ENCODE data around the gene POLR3G. TPM values are rescaled to one million over a fixed set of nuclear protein-coding genes. Genes with fewer than 3 reads are reported as not detected.

The POLR3G gene
- total and polyA plus RNA-seq, 7 experiments from 2014 or later, result 0.51 to 3.0 (median 0.95) TPM

- POLR2A ChIA-PET, result no interaction called here
- no peak for ATAC-seq
- DNase-seq, result no peak
- Histone ChIP-seq H3K4me3 (ENCODE audit: low read length) (no peak overlapping the region), H3K4me1 (ENCODE audit: control insufficient read depth in 2 of 2, insufficient read depth in 2 of 2, low read length in 2 of 2) (no peaks in the 10 kb centered on the region), H3K36me3 (ENCODE audit: control insufficient read depth in 2 of 3, insufficient read depth in 3 of 3, low read length in 3 of 3) (no peaks in the 10 kb centered on the region), H3K9me3 (ENCODE audit: control insufficient read depth in 2 of 3, low read length in 3 of 3) (no peaks in the 10 kb centered on the region), H3K27me3 (ENCODE audit: control insufficient read depth in 2 of 2, insufficient read depth in 2 of 2, low read length in 2 of 2) (peaks cover 0 to 6% of the 10 kb centered on the region in 2 donors), H3K27ac (ENCODE audit: low read depth, low read length) (no peak overlapping the region)
- no peaks in the 10 kb centered on the region for H3K36me3 Mint-ChIP-seq
- H3K27me3 Mint-ChIP-seq, result peaks cover 20 to 37% (median 30%) of the 10 kb centered on the region in 5 donors
- no peak overlapping the region for H3K4me3 Mint-ChIP-seq
- CTCF ChIA-PET, result no interaction called here
- H3K9me3 Mint-ChIP-seq, result no peaks in the 10 kb centered on the region
- H3K27ac Mint-ChIP-seq, result no peak overlapping the region
- H3K4me1 Mint-ChIP-seq, result no peaks in the 10 kb centered on the region
- intact Hi-C loops (cut with micrococcal nuclease), result no loop called here
These were observed 70.8 kb downstream of the POLR3G start for GRCh38 chr5:90545511-90545910.

- H3K4me1 ChIP-seq (ENCODE audit: control insufficient read depth in 2 of 2, insufficient read depth in 2 of 2, low read length in 2 of 2), result no peaks in the 10 kb centered on the region
- H3K27me3 ChIP-seq (ENCODE audit: control insufficient read depth in 2 of 2, insufficient read depth in 2 of 2, low read length in 2 of 2), result peaks cover 0 to 6% of the 10 kb centered on the region in 2 donors
- Mint-ChIP-seq H3K4me3 (no peak overlapping the region), H3K4me1 (no peaks in the 10 kb centered on the region), H3K27ac (no peak overlapping the region), H3K36me3 (no peaks in the 10 kb centered on the region), H3K9me3 (no peaks in the 10 kb centered on the region), H3K27me3 (peaks cover 21 to 37% (median 27%) of the 10 kb centered on the region in 5 donors)
- intact Hi-C loops (cut with micrococcal nuclease), result no loop called here
- ChIA-PET CTCF (no interaction called here), POLR2A (no interaction called here)
- no peak overlapping the region for H3K4me3 ChIP-seq (ENCODE audit: low read length)
- no peak overlapping the region for H3K27ac ChIP-seq (ENCODE audit: low read depth, low read length)
- no peaks in the 10 kb centered on the region for H3K9me3 ChIP-seq (ENCODE audit: control insufficient read depth in 2 of 3, low read length in 3 of 3)
- no peak for DNase-seq
- ATAC-seq, result no peak
- H3K36me3 ChIP-seq (ENCODE audit: control insufficient read depth in 2 of 3, insufficient read depth in 3 of 3, low read length in 3 of 3), result no peaks in the 10 kb centered on the region
These were observed 71.7 kb downstream of the POLR3G start for GRCh38 chr5:90546216-90546837.

DNA sequence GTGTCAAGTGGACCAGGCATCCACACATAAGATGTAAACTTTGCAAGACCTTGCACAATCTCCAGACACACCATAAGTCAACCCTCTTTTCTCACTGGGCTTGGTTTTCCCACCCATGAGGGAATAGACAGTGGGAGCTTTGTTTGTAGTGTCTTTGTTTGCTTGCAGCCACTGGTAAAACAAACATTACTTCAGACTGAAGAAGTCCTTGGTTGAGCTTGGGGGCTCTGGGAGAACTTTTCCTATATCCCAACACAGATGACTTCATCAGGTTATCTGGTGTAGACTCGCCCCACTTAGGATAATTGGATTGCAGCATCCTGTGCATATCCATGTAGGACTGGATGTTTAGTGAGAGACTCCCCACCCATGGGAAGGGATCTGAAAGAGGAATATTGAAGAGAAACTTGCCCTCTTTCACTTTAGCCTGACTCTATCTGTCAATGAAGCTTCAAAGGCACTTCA lies 72.4 kb downstream of the POLR3G start:
- no peaks in the 10 kb centered on the region for H3K9me3 Mint-ChIP-seq
- Histone ChIP-seq H3K36me3 (ENCODE audit: control insufficient read depth in 2 of 3, insufficient read depth in 3 of 3, low read length in 3 of 3) (no peaks in the 10 kb centered on the region), H3K9me3 (ENCODE audit: control insufficient read depth in 2 of 3, low read length in 3 of 3) (no peaks in the 10 kb centered on the region), H3K4me3 (ENCODE audit: low read length) (no peak overlapping the region), H3K27me3 (ENCODE audit: control insufficient read depth in 2 of 2, insufficient read depth in 2 of 2, low read length in 2 of 2) (peaks cover 0 to 6% of the 10 kb centered on the region in 2 donors), H3K4me1 (ENCODE audit: control insufficient read depth in 2 of 2, insufficient read depth in 2 of 2, low read length in 2 of 2) (no peaks in the 10 kb centered on the region), H3K27ac (ENCODE audit: low read depth, low read length) (no peak overlapping the region)
- H3K4me3 Mint-ChIP-seq, result no peak overlapping the region
- intact Hi-C loops (cut with micrococcal nuclease), result no loop called here
- no peaks in the 10 kb centered on the region for H3K36me3 Mint-ChIP-seq
- ChIA-PET CTCF (no interaction called here), POLR2A (no interaction called here)
- peaks cover 26 to 39% (median 27%) of the 10 kb centered on the region in 5 donors for H3K27me3 Mint-ChIP-seq
- H3K4me1 Mint-ChIP-seq, result no peaks in the 10 kb centered on the region
- H3K27ac Mint-ChIP-seq, result no peak overlapping the region
- DNase-seq (no peak), ATAC-seq (no peak)

DNA sequence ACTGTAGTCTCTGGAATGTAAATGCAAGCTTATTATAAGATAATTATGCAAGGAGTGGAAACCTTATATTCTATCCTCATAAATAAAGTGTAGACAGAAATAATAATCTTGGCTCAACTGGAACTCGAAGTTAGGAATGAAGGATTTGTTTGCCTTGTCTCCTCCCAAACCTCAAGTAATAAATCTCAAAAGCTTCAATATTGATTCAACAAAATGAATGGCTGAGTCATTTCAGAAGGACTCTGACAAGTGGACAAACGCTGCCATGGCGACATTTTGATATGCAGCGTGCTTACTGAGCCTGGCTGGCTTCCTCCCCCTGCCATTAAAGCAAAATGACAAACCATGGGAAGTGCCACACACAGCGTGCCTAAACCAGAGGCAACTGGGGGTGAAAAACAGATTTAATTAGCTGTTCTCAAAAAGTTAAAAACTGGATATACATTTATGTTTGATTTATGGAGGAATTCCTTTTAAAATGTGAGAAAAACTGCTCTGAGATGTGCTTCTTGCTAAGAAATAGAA lies 73.5 kb downstream of the POLR3G start:
- intact Hi-C loops (cut with micrococcal nuclease), result no loop called here
- no peak overlapping the region for H3K4me3 ChIP-seq (ENCODE audit: low read length)
- Mint-ChIP-seq H3K36me3 (no peaks in the 10 kb centered on the region), H3K9me3 (no peaks in the 10 kb centered on the region), H3K4me3 (no peak overlapping the region), H3K27me3 (peaks cover 26 to 41% (median 33%) of the 10 kb centered on the region in 5 donors), H3K4me1 (no peaks in the 10 kb centered on the region), H3K27ac (no peak overlapping the region)
- CTCF ChIA-PET, result no interaction called here
- peaks cover 0 to 6% of the 10 kb centered on the region in 2 donors for H3K27me3 ChIP-seq (ENCODE audit: control insufficient read depth in 2 of 2, insufficient read depth in 2 of 2, low read length in 2 of 2)
- ATAC-seq, result no peak
- no peak for DNase-seq
- H3K4me1 ChIP-seq (ENCODE audit: control insufficient read depth in 2 of 2, insufficient read depth in 2 of 2, low read length in 2 of 2), result no peaks in the 10 kb centered on the region
- POLR2A ChIA-PET, result interaction anchor here (0.7 kb wide), 1 partner anchor 22 kb away, joined by 3 read pairs; no protein-coding TSS in a partner anchor
- H3K36me3 ChIP-seq (ENCODE audit: control insufficient read depth in 2 of 3, insufficient read depth in 3 of 3, low read length in 3 of 3), result no peaks in the 10 kb centered on the region
- H3K27ac ChIP-seq (ENCODE audit: low read depth, low read length), result no peak overlapping the region
- H3K9me3 ChIP-seq (ENCODE audit: control insufficient read depth in 2 of 3, low read length in 3 of 3), result no peaks in the 10 kb centered on the region

- Mint-ChIP-seq H3K9me3 (no peaks in the 10 kb centered on the region), H3K4me3 (no peak overlapping the region), H3K4me1 (no peaks in the 10 kb centered on the region), H3K27ac (no peak overlapping the region), H3K27me3 (peaks cover 26 to 47% (median 35%) of the 10 kb centered on the region in 5 donors), H3K36me3 (no peaks in the 10 kb centered on the region)
- ChIA-PET POLR2A (no interaction called here), CTCF (no interaction called here)
- H3K4me3 ChIP-seq (ENCODE audit: low read length), result no peak overlapping the region
- H3K4me1 ChIP-seq (ENCODE audit: control insufficient read depth in 2 of 2, insufficient read depth in 2 of 2, low read length in 2 of 2), result no peaks in the 10 kb centered on the region
- no peaks in the 10 kb centered on the region for H3K36me3 ChIP-seq (ENCODE audit: control insufficient read depth in 2 of 3, insufficient read depth in 3 of 3, low read length in 3 of 3)
- H3K27ac ChIP-seq (ENCODE audit: low read depth, low read length), result no peak overlapping the region
- ATAC-seq, result no peak
- H3K9me3 ChIP-seq (ENCODE audit: control insufficient read depth in 2 of 3, low read length in 3 of 3), result no peaks in the 10 kb centered on the region
- intact Hi-C loops (cut with micrococcal nuclease), result no loop called here
- DNase-seq, result no peak
- H3K27me3 ChIP-seq (ENCODE audit: control insufficient read depth in 2 of 2, insufficient read depth in 2 of 2, low read length in 2 of 2), result peaks cover 0 to 6% of the 10 kb centered on the region in 2 donors
These were observed 74.6 kb downstream of the POLR3G start for GRCh38 chr5:90549223-90549622.

- Histone ChIP-seq H3K27ac (ENCODE audit: low read depth, low read length) (no peak overlapping the region), H3K9me3 (ENCODE audit: control insufficient read depth in 2 of 3, low read length in 3 of 3) (no peaks in the 10 kb centered on the region), H3K36me3 (ENCODE audit: control insufficient read depth in 2 of 3, insufficient read depth in 3 of 3, low read length in 3 of 3) (no peaks in the 10 kb centered on the region), H3K4me1 (ENCODE audit: control insufficient read depth in 2 of 2, insufficient read depth in 2 of 2, low read length in 2 of 2) (no peaks in the 10 kb centered on the region), H3K4me3 (ENCODE audit: low read length) (no peak overlapping the region), H3K27me3 (ENCODE audit: control insufficient read depth in 2 of 2, insufficient read depth in 2 of 2, low read length in 2 of 2) (peaks cover 0 to 6% of the 10 kb centered on the region in 2 donors)
- DNase-seq (no peak), ATAC-seq (peak; percentile 67)
- POLR2A ChIA-PET, result no interaction called here
- intact Hi-C loops (cut with micrococcal nuclease), result no loop called here
- Mint-ChIP-seq H3K27ac (no peak overlapping the region), H3K36me3 (no peaks in the 10 kb centered on the region), H3K27me3 (peaks cover 23 to 50% (median 37%) of the 10 kb centered on the region in 5 donors), H3K9me3 (no peaks in the 10 kb centered on the region), H3K4me1 (no peaks in the 10 kb centered on the region), H3K4me3 (no peak overlapping the region)
- CTCF ChIA-PET, result no interaction called here
These were observed 75.1 kb downstream of the POLR3G start for GRCh38 chr5:90549729-90550275.

GRCh38 chr5:90550963-90551362 lies 76.3 kb downstream of the POLR3G start:
- ChIA-PET POLR2A (no interaction called here), CTCF (no interaction called here)
- Histone ChIP-seq H3K9me3 (ENCODE audit: control insufficient read depth in 2 of 3, low read length in 3 of 3) (no peaks in the 10 kb centered on the region), H3K4me3 (ENCODE audit: low read length) (no peak overlapping the region), H3K36me3 (ENCODE audit: control insufficient read depth in 2 of 3, insufficient read depth in 3 of 3, low read length in 3 of 3) (no peaks in the 10 kb centered on the region), H3K4me1 (ENCODE audit: control insufficient read depth in 2 of 2, insufficient read depth in 2 of 2, low read length in 2 of 2) (no peaks in the 10 kb centered on the region), H3K27me3 (ENCODE audit: control insufficient read depth in 2 of 2, insufficient read depth in 2 of 2, low read length in 2 of 2) (peaks cover 0 to 6% of the 10 kb centered on the region in 2 donors), H3K27ac (ENCODE audit: low read depth, low read length) (no peak overlapping the region)
- Mint-ChIP-seq H3K4me3 (no peak overlapping the region), H3K4me1 (no peaks in the 10 kb centered on the region), H3K27me3 (peaks cover 21 to 56% (median 42%) of the 10 kb centered on the region in 5 donors), H3K36me3 (no peaks in the 10 kb centered on the region), H3K27ac (no peak overlapping the region), H3K9me3 (no peaks in the 10 kb centered on the region)
- ATAC-seq (no peak), DNase-seq (no peak)
- intact Hi-C loops (cut with micrococcal nuclease), result no loop called here
